Keratinocyte (primary cell): ENCODE data around the gene DCTN4.

Experiments
- EZH2 ChIP-seq: IDR thresholded peaks from one replicate; pipeline ENCODE4 v1.6.1; 2012; ENCODE audit warnings: inconsistent platforms, mild to moderate bottlenecking, low read length, moderate library complexity
- TF ChIP-seq, protein P1 (sequence below), 3 experiments: IDR thresholded peaks in 1 of 3; conservative IDR thresholded peaks in 1 of 3; optimal IDR thresholded peaks in 1 of 3; 2 replicates in 2 of 3; 3 replicates in 1 of 3; pipeline versions ENCODE3 to v1.5.1; 2011; ENCODE audit warnings: low read length in 3 of 3, mild to moderate bottlenecking in 3 of 3, moderate library complexity in 2 of 3, control low read depth in 1 of 3, inconsistent platforms in 1 of 3; ENCODE audit not compliant: insufficient read depth in 2 of 3; ENCODE audit errors: extremely low read depth in 1 of 3

DNA sequence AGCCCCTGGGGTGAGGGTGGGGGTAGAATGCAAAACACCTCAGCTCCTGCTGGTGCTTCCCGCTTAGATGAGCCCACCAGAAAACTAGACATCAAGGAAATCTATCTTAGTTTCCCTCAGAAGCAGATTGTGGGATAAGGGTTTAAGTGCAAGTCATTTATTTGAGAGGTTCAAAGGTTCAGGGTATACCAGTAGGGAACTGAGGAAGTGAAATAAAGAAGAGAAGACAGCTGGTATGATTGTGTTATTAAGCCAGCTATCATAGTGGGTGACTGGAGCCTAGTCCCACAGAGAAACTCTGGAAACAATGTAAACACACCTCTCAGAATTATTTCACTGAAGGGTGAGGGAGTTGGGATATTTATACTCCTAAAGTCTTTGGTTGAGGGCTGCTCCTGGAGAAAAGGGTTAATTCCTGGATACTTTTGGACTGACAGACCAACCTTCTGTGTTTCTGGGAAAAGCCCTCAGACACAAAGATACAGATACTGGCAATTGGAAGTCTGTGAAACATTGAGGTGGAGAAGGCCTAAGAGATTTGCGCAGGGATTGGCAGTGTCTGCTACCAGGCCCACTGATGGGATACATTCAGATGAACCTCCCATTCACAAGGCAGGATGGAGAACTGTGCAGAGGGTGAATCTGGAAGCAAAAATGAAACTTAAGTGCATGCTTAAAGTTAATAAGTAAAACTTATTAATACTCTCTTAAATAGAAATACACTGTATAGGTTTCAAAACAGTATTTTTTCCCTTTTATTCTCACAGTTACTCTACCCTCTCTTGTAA, 6.4 kb upstream of the DCTN4 start:
- TF ChIP-seq, protein P1, sequence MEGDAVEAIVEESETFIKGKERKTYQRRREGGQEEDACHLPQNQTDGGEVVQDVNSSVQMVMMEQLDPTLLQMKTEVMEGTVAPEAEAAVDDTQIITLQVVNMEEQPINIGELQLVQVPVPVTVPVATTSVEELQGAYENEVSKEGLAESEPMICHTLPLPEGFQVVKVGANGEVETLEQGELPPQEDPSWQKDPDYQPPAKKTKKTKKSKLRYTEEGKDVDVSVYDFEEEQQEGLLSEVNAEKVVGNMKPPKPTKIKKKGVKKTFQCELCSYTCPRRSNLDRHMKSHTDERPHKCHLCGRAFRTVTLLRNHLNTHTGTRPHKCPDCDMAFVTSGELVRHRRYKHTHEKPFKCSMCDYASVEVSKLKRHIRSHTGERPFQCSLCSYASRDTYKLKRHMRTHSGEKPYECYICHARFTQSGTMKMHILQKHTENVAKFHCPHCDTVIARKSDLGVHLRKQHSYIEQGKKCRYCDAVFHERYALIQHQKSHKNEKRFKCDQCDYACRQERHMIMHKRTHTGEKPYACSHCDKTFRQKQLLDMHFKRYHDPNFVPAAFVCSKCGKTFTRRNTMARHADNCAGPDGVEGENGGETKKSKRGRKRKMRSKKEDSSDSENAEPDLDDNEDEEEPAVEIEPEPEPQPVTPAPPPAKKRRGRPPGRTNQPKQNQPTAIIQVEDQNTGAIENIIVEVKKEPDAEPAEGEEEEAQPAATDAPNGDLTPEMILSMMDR (optimal IDR thresholded peaks at IDR 0.05 in 1 of 3, IDR thresholded peaks at IDR 0.05 in 1 of 3, conservative IDR thresholded peaks at IDR 0.05 in 1 of 3; ENCODE audit: extremely low read depth in 1 of 3, insufficient read depth in 2 of 3, low read length in 3 of 3), result no peak
- TF ChIP-seq EZH2, result no peak
